NT2/D1 (cell line): Measurements from ENCODE around the gene NLGN1.

Source experiments
- SUZ12 ChIP-seq: IDR thresholded peaks from 2 replicates; pipeline ENCODE4 v1.6.1; 2011; ENCODE audit not compliant: insufficient read length, insufficient read depth; ENCODE audit errors: extremely low read depth
- YY1 ChIP-seq: IDR thresholded peaks from 2 replicates; pipeline ENCODE4 v1.6.1; 2011; ENCODE audit not compliant: insufficient read length, insufficient read depth
- ZNF274 ChIP-seq: IDR thresholded peaks from 2 replicates; pipeline ENCODE4 v1.6.1; 2011; ENCODE audit warnings: mild to moderate bottlenecking, low read depth, low read length

- TF ChIP-seq YY1: no peak
- TF ChIP-seq SUZ12: no peak
- TF ChIP-seq ZNF274: no peak
These were observed 220.6 kb downstream of the NLGN1 start for GRCh38 chr3:173618148-173618547.
